Vagina (tissue), 2 donors: ENCODE data around the gene SCUBE1.

Experiments
- POLR2A ChIP-seq, 2 donors: fragments of 450-650 bp; IDR thresholded peaks; one replicate each; pipeline ENCODE4 v1.6.1; 2017; ENCODE audit warnings: antibody characterized with exemption in 2 of 2, mild to moderate bottlenecking in 2 of 2, moderate library complexity in 2 of 2
- POLR2AphosphoS5 ChIP-seq, 2 donors: sonication (generic); formaldehyde crosslinking; IDR thresholded peaks; one replicate each; pipeline ENCODE4 v1.9.0; 2017; ENCODE audit warnings: antibody characterized with exemption in 2 of 2, mild to moderate bottlenecking in 2 of 2, low read depth in 1 of 2; ENCODE audit not compliant: insufficient read depth in 1 of 2
- TF ChIP-seq, protein P1 (sequence below), 3 experiments: fragments of 450-650 bp in 2 of 3; fragments of 200-600 bp in 1 of 3; sonication (generic) in 1 of 3; IDR thresholded peaks; one replicate each; pipeline ENCODE4 v1.5.1; 2017 to 2019; ENCODE audit warnings: antibody characterized with exemption in 3 of 3, mild to moderate bottlenecking in 2 of 3, moderate library complexity in 2 of 3

GRCh38 chr22:43217285-43218030 lies 125.7 kb downstream of the SCUBE1 start:
- TF ChIP-seq POLR2A (IDR thresholded peaks at IDR 0.05) = no peak
- TF ChIP-seq, protein P1, sequence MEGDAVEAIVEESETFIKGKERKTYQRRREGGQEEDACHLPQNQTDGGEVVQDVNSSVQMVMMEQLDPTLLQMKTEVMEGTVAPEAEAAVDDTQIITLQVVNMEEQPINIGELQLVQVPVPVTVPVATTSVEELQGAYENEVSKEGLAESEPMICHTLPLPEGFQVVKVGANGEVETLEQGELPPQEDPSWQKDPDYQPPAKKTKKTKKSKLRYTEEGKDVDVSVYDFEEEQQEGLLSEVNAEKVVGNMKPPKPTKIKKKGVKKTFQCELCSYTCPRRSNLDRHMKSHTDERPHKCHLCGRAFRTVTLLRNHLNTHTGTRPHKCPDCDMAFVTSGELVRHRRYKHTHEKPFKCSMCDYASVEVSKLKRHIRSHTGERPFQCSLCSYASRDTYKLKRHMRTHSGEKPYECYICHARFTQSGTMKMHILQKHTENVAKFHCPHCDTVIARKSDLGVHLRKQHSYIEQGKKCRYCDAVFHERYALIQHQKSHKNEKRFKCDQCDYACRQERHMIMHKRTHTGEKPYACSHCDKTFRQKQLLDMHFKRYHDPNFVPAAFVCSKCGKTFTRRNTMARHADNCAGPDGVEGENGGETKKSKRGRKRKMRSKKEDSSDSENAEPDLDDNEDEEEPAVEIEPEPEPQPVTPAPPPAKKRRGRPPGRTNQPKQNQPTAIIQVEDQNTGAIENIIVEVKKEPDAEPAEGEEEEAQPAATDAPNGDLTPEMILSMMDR (IDR thresholded peaks at IDR 0.05) = no peak
- TF ChIP-seq POLR2AphosphoS5 (IDR thresholded peaks at IDR 0.05; ENCODE audit: insufficient read depth in 1 of 2, low read depth in 1 of 2) = no peak
